HG03520 (cell line): Measurements from ENCODE around the gene POM121.
"Not testable (repeated sequence)": the region's sequence is repeated elsewhere in the genome, so short reads cannot be mapped to it uniquely, and the experiment has no call there.

Source experiments
- ATAC-seq: cut with Tn5 transposase; IDR thresholded peaks from one replicate; pipeline ENCODE4 v1.9.1; 2021; ENCODE audit warnings: mild to moderate bottlenecking, moderate library complexity; ENCODE audit not compliant: unreplicated experiment

Gene POM121

GRCh38 chr7:72924733-72925545 lies at the start of gene POM121:
Gene POM121 (plus strand): TSS chr7:72925095. CDS start chr7:72925122, 27 bp downstream.
- peak; percentile 84 for ATAC-seq

GRCh38 chr7:72879079-72879736 lies 45.7 kb upstream of the POM121 start:
- peak; percentile 100 for ATAC-seq

GRCh38 chr7:72879737-72880215 lies 45.1 kb upstream of the POM121 start:
- not testable (repeated sequence) for ATAC-seq

GRCh38 chr7:72891750-72892149 lies 33.1 kb upstream of the POM121 start:
- not testable (repeated sequence) for ATAC-seq

GRCh38 chr7:72904740-72905139 lies 20.2 kb upstream of the POM121 start:
- not testable (repeated sequence) for ATAC-seq

- ATAC-seq: not testable (repeated sequence)
Measured at GRCh38 chr7:72908422-72908821, 16.5 kb upstream of the POM121 start.

GRCh38 chr7:72911395-72911794 lies 13.5 kb upstream of the POM121 start:
- not testable (repeated sequence) for ATAC-seq

- not testable (repeated sequence) for ATAC-seq
Measured at GRCh38 chr7:72913750-72914149, 11.1 kb upstream of the POM121 start.

GRCh38 chr7:72914756-72915525 lies 10.0 kb upstream of the POM121 start:
- ATAC-seq: peak; percentile 63

- no peak for ATAC-seq
Measured at GRCh38 chr7:72919256-72919775, 5.6 kb upstream of the POM121 start.

- peak; percentile 14 for ATAC-seq
Measured at GRCh38 chr7:72924386-72924732, 536 bp upstream of the POM121 start.

- ATAC-seq: no peak
Measured at GRCh38 chr7:72925546-72926120, 738 bp downstream of the POM121 start.

- not testable (repeated sequence) for ATAC-seq
Measured at GRCh38 chr7:72927791-72928190, 2.9 kb downstream of the POM121 start.

GRCh38 chr7:72928216-72928615 lies 3.3 kb downstream of the POM121 start:
- ATAC-seq: not testable (repeated sequence)

GRCh38 chr7:72942022-72942705 lies 17.3 kb downstream of the POM121 start:
- ATAC-seq: not testable (repeated sequence)

- ATAC-seq: not testable (repeated sequence)
Measured at GRCh38 chr7:72942956-72943355, 18.1 kb downstream of the POM121 start.

GRCh38 chr7:72944937-72945336 lies 20.0 kb downstream of the POM121 start:
- ATAC-seq: not testable (repeated sequence)

GRCh38 chr7:72945597-72945996 lies 20.7 kb downstream of the POM121 start:
- ATAC-seq: not testable (repeated sequence)

- not testable (repeated sequence) for ATAC-seq
Measured at GRCh38 chr7:72946130-72946745, 21.3 kb downstream of the POM121 start.

- ATAC-seq: not testable (repeated sequence)
Measured at GRCh38 chr7:72948714-72949113, 23.8 kb downstream of the POM121 start.
